GM12878 (cell line): Measurements from ENCODE around the gene ISG15.

Source experiments
- RUNX3 ChIP-seq: IDR thresholded peaks from 2 replicates; pipeline ENCODE4 v1.6.1; 2012; ENCODE audit warnings: low read length, inconsistent platforms
- TCF12 ChIP-seq: IDR thresholded peaks from 2 replicates; pipeline ENCODE4 v1.6.1; 2011; ENCODE audit warnings: low read depth, mild to moderate bottlenecking, low read length
- TF ChIP-seq, protein P1 (sequence below), 3 experiments: IDR thresholded peaks in 2 of 3; conservative IDR thresholded peaks in 1 of 3; 2 replicates each; pipeline ENCODE4 v1.5.1; 2011; ENCODE audit warnings: low read depth in 3 of 3, low read length in 3 of 3, mild to moderate bottlenecking in 3 of 3, control low read depth in 2 of 3, moderate library complexity in 2 of 3, inconsistent platforms in 1 of 3, mixed read lengths in 1 of 3; ENCODE audit not compliant: control insufficient read depth in 2 of 3, insufficient read depth in 1 of 3; ENCODE audit errors: extremely low read depth in 1 of 3

DNA sequence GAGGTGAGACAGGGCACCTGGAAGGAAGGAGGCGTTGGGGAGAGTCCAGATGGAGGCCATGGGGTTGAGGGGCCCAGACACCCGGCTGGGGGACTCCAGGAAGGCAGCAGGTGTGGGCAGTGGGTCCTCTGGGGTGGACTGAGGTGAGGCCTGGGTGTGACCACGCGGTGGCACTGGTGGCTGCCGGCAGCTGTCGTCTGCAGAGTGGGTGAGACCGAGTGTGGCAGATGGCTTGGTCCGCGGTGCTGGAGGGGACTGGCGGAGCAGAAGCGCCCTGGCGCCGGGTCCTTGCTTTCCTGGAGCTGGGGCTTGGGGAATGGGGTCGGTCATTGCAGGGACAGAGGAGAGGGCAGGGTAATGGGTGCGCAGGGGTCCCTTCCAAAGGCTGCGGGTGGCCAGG lies 19.1 kb downstream of the ISG15 start:
- TF ChIP-seq TCF12 (peak; percentile 18; the same call in 1 of the 2 replicates), RUNX3 (no peak)
- TF ChIP-seq, protein P1, sequence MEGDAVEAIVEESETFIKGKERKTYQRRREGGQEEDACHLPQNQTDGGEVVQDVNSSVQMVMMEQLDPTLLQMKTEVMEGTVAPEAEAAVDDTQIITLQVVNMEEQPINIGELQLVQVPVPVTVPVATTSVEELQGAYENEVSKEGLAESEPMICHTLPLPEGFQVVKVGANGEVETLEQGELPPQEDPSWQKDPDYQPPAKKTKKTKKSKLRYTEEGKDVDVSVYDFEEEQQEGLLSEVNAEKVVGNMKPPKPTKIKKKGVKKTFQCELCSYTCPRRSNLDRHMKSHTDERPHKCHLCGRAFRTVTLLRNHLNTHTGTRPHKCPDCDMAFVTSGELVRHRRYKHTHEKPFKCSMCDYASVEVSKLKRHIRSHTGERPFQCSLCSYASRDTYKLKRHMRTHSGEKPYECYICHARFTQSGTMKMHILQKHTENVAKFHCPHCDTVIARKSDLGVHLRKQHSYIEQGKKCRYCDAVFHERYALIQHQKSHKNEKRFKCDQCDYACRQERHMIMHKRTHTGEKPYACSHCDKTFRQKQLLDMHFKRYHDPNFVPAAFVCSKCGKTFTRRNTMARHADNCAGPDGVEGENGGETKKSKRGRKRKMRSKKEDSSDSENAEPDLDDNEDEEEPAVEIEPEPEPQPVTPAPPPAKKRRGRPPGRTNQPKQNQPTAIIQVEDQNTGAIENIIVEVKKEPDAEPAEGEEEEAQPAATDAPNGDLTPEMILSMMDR (IDR thresholded peaks at IDR 0.05 in 2 of 3, conservative IDR thresholded peaks at IDR 0.05 in 1 of 3; ENCODE audit: control insufficient read depth in 2 of 3, extremely low read depth in 1 of 3, insufficient read depth in 1 of 3, low read depth in 3 of 3, low read length in 3 of 3): peak in 1 of 3 experiments; percentile 16; a peak in 1 of 6 replicates
